Natural killer cell treated with Interleukin-12 subunit alpha and Interleukin-12 subunit beta and Interleukin-15 and Interleukin-18, amount 100 ng/mL, for 72 hours (primary cell): ENCODE results near the gene ETS1. TPM values are rescaled to one million over a fixed set of nuclear protein-coding genes. Genes with fewer than 3 reads are reported as not detected.

Source experiments
- ATAC-seq, 2 donors: fragments of 150-1000 bp; cut with Tn5 transposase in 1 of 2; sonication (Bioruptor Pico), chemical (Tn5 transposase) in 1 of 2; 2 replicates each; pipeline ENCODE4 v1.10.0; 2021
- DNase-seq: peaks from one replicate; pipeline ENCODE4 v3.0.0; 2022; ENCODE audit warnings: low spot score
- H3K27ac Mint-ChIP-seq, 2 donors: 1 replicate in 1 of 2; 2 replicates in 1 of 2; pipeline ENCODE4 v1.8.0; 2022; ENCODE audit warnings: mixed read lengths in 2 of 2, mild to moderate bottlenecking in 1 of 2, moderate library complexity in 1 of 2
- H3K27me3 Mint-ChIP-seq, 2 donors: 1 replicate in 1 of 2; 2 replicates in 1 of 2; pipeline ENCODE4 v1.8.0; 2022; ENCODE audit warnings: mixed read lengths in 2 of 2
- H3K36me3 Mint-ChIP-seq: one replicate; pipeline ENCODE4 v1.8.0; 2022; ENCODE audit warnings: mixed read lengths
- H3K4me1 Mint-ChIP-seq, 2 donors: 1 replicate in 1 of 2; 2 replicates in 1 of 2; pipeline ENCODE4 v1.8.0; 2022; ENCODE audit warnings: low read depth in 2 of 2, mixed read lengths in 2 of 2, mild to moderate bottlenecking in 1 of 2
- H3K4me3 Mint-ChIP-seq: one replicate; pipeline ENCODE4 v1.8.0; 2022; ENCODE audit warnings: mixed read lengths
- H3K9me3 Mint-ChIP-seq: 2 replicates; pipeline ENCODE4 v1.8.0; 2022; ENCODE audit warnings: mixed read lengths
- total RNA-seq, 2 donors: library from RNA; stranded (reverse); gene quantifications; one replicate each; pipeline ENCODE4 v1.2.3, GENCODE V29; 2022

The ETS1 gene
- total RNA-seq, 2 donors from 2014 or later: 521 to 738 TPM

DNA sequence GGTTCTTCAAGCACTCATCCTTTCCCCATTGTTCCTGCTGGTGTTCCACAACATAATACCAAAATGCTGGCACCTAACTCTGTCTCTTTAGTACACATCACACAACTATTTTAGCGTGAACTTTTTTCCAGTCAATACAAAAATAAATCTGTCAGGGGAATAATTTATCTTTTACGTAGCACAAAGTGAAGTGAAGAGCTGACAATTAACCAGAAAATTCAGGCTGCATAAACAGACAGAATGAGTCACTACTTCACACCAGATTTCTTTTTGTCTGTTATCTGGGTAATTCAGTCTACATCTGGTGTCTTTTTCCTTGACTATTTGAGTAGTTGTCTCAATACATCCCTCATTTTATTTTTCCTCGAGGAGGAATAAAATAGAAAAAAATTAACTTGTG is 7.9 kb upstream of the ETS1 start:
- Mint-ChIP-seq H3K4me1 (peaks cover 12 to 17% of the 10 kb centered on the region in 2 donors), H3K36me3 (no peaks in the 10 kb centered on the region), H3K4me3 (no peak overlapping the region), H3K27me3 (peaks cover 0 to 8% of the 10 kb centered on the region in 2 donors), H3K27ac (peak overlapping the region in 1 of 2 donors; percentile 2), H3K9me3 (no peaks in the 10 kb centered on the region)
- ATAC-seq: no peak
- DNase-seq: no peak

DNA sequence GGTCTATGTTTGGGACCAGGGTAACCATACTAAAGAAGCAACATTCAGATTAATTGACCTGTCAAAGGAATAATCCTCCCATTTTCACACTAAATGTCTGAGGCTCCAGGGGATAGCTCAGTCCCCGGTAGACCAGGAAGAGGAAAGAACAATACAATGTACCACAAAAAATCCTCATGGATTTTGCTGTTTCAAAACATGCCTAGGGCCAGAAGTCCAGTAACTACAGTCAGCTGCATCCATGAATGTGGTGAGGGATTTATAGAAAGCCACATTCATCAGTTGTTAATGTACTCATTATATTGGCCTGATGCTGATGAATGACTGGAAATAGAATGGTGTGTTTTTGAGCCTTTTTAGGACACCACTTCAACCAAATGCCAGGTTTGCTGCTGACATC is 6.9 kb upstream of the ETS1 start:
- Mint-ChIP-seq H3K4me3 (no peak overlapping the region), H3K27me3 (peaks cover 0 to 8% of the 10 kb centered on the region in 2 donors), H3K9me3 (no peaks in the 10 kb centered on the region), H3K27ac (no peak overlapping the region), H3K4me1 (peaks cover 12 to 13% of the 10 kb centered on the region in 2 donors), H3K36me3 (no peaks in the 10 kb centered on the region)
- no peak for DNase-seq
- ATAC-seq: no peak

GRCh38 chr11:128593281-128593680 is 5.9 kb upstream of the ETS1 start:
- no peaks in the 10 kb centered on the region for H3K9me3 Mint-ChIP-seq
- no peak for ATAC-seq
- no peak overlapping the region for H3K4me3 Mint-ChIP-seq
- H3K4me1 Mint-ChIP-seq: peaks cover 12 to 13% of the 10 kb centered on the region in 2 donors
- H3K27me3 Mint-ChIP-seq: peaks cover 0 to 8% of the 10 kb centered on the region in 2 donors
- no peak for DNase-seq
- H3K27ac Mint-ChIP-seq: peak overlapping the region in 1 of 2 donors; percentile 3
- no peaks in the 10 kb centered on the region for H3K36me3 Mint-ChIP-seq

GRCh38 chr11:128592454-128592853 is 5.1 kb upstream of the ETS1 start:
- no peaks in the 10 kb centered on the region for H3K9me3 Mint-ChIP-seq
- ATAC-seq (no peak), DNase-seq (no peak)
- H3K4me3 Mint-ChIP-seq: no peak overlapping the region
- peak overlapping the region in 1 of 2 donors; percentile 3 for H3K27ac Mint-ChIP-seq
- no peaks in the 10 kb centered on the region for H3K36me3 Mint-ChIP-seq
- peaks cover 0 to 8% of the 10 kb centered on the region in 2 donors for H3K27me3 Mint-ChIP-seq
- H3K4me1 Mint-ChIP-seq: peaks cover 12 to 13% of the 10 kb centered on the region in 2 donors

- ATAC-seq: no peak
- no peak overlapping the region for H3K4me3 Mint-ChIP-seq
- H3K4me1 Mint-ChIP-seq: peaks cover 11 to 12% of the 10 kb centered on the region in 2 donors
- no peaks in the 10 kb centered on the region for H3K36me3 Mint-ChIP-seq
- H3K27me3 Mint-ChIP-seq: peaks cover 0 to 8% of the 10 kb centered on the region in 2 donors
- no peaks in the 10 kb centered on the region for H3K9me3 Mint-ChIP-seq
- no peak overlapping the region for H3K27ac Mint-ChIP-seq
- DNase-seq: no peak
Observed at GRCh38 chr11:128590587-128590986, 3.2 kb upstream of the ETS1 start.

DNA sequence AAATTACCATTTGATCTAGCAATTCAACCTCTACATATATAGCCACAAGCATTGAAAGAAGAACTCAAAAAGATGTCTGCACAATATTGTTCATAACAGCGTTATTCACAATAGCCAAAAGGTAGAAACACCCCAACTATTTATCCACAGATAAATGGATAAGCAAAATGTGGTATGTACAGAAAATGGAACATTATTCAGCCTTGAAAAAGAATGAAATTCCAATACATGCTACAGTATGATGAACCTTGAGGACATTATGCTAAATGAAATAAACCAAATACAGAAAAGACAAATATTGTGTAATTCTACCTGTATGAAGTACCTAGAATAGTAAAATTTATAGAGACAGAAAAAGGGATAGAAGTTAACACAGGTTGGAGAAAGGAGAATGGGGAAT is 2.6 kb upstream of the ETS1 start:
- DNase-seq (no peak), ATAC-seq (no peak)
- Mint-ChIP-seq H3K4me3 (no peak overlapping the region), H3K4me1 (peaks cover 11 to 12% of the 10 kb centered on the region in 2 donors), H3K36me3 (no peaks in the 10 kb centered on the region), H3K27ac (no peak overlapping the region), H3K27me3 (peaks cover 0 to 8% of the 10 kb centered on the region in 2 donors), H3K9me3 (no peaks in the 10 kb centered on the region)

DNA sequence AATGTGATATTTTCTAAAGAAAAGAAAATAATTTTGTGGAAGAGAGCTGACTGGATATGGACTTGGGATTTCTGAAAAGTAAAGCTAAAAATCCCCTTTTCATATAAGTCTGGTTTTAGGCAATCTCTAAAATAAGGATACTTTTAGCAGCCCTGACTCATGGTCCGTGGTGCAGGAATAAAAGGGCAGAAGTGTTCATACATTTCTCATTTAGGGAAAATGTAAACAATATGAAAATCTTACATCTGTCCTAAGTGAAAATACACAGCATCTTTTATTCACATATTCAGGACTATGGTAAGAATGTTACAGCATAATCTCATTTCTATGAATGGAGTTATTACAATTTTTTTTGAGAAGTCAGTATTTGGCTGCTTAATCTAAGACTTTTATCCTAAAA is 735 bp upstream of the ETS1 start:
- peaks cover 2 to 15% of the 10 kb centered on the region in 2 donors for H3K27me3 Mint-ChIP-seq
- no peaks in the 10 kb centered on the region for H3K36me3 Mint-ChIP-seq
- no peak overlapping the region for H3K4me3 Mint-ChIP-seq
- H3K9me3 Mint-ChIP-seq: no peaks in the 10 kb centered on the region
- H3K4me1 Mint-ChIP-seq: peaks cover 14 to 15% of the 10 kb centered on the region in 2 donors
- H3K27ac Mint-ChIP-seq: no peak overlapping the region
- ATAC-seq (no peak), DNase-seq (no peak)

DNA sequence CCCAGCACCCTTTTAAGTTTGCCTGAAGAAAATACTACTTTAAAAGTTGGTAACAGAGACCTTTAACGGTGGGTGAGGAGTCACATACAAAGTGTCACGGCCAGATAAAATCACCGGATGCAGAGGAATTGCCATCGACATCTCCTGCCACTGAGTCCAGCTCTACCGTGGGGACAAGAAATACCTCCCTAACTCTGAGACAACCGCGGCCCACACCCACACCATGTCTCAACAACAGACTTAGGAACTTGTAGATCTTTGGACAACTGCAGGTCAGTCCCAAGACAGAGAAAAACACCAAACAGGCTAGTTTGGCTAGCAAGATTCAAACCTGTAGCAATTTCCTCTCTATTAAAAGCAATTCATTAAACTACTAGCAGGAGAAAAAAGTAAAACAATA is 669 bp downstream of the ETS1 start:
- Mint-ChIP-seq H3K27ac (peak overlapping the region in 1 of 2 donors; percentile 68), H3K4me3 (no peak overlapping the region), H3K27me3 (peaks cover 2 to 7% of the 10 kb centered on the region in 2 donors), H3K4me1 (peaks cover 18 to 22% of the 10 kb centered on the region in 2 donors), H3K36me3 (no peaks in the 10 kb centered on the region), H3K9me3 (no peaks in the 10 kb centered on the region)
- no peak for DNase-seq
- no peak for ATAC-seq

- H3K4me3 Mint-ChIP-seq: no peak overlapping the region
- no peak for DNase-seq
- no peaks in the 10 kb centered on the region for H3K36me3 Mint-ChIP-seq
- H3K27ac Mint-ChIP-seq: peak overlapping the region in 1 of 2 donors; percentile 78
- no peak for ATAC-seq
- no peaks in the 10 kb centered on the region for H3K9me3 Mint-ChIP-seq
- H3K27me3 Mint-ChIP-seq: peaks cover 2 to 7% of the 10 kb centered on the region in 2 donors
- H3K4me1 Mint-ChIP-seq: peaks cover 23 to 32% of the 10 kb centered on the region in 2 donors
Observed at GRCh38 chr11:128585498-128586238, 1.7 kb downstream of the ETS1 start.

DNA sequence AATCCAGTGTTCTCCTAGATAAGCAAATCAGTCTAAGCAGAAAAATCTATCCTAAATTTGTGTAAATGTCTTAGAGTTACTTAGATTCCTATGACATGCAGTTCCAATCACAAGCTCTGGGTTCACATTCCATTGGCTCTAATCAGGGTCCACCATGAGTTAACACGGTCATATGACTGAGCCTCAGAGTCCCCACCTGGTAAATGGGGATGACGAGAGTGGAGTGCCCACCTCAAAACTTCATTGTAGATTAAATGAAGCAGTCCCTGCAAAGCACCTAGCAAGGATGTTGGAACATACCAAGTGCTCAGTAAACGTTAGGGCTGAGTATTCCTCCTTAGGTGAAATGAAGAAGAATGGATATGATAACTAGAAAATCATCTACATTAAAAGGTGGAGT is 3.1 kb downstream of the ETS1 start:
- no peak for ATAC-seq
- Mint-ChIP-seq H3K4me3 (no peak overlapping the region), H3K4me1 (peaks cover 34 to 44% of the 10 kb centered on the region in 2 donors), H3K9me3 (no peaks in the 10 kb centered on the region), H3K36me3 (no peaks in the 10 kb centered on the region), H3K27me3 (peaks cover 2 to 7% of the 10 kb centered on the region in 2 donors), H3K27ac (peak overlapping the region; percentile 41 to 78)
- no peak for DNase-seq

- H3K27ac Mint-ChIP-seq: peak overlapping the region in 1 of 2 donors; percentile 60
- no peak for DNase-seq
- H3K36me3 Mint-ChIP-seq: no peaks in the 10 kb centered on the region
- no peaks in the 10 kb centered on the region for H3K9me3 Mint-ChIP-seq
- peak in 1 of 2 donors; percentile 11 for ATAC-seq
- H3K4me3 Mint-ChIP-seq: peak overlapping the region; percentile 31
- H3K27me3 Mint-ChIP-seq: peaks cover 2 to 7% of the 10 kb centered on the region in 2 donors
- peaks cover 34 to 44% of the 10 kb centered on the region in 2 donors for H3K4me1 Mint-ChIP-seq
Observed at GRCh38 chr11:128582496-128583366, 4.6 kb downstream of the ETS1 start.

- H3K27me3 Mint-ChIP-seq: peaks cover 4 to 7% of the 10 kb centered on the region in 2 donors
- ATAC-seq: no peak
- peak overlapping the region; percentile 91 to 95 for H3K27ac Mint-ChIP-seq
- H3K9me3 Mint-ChIP-seq: no peaks in the 10 kb centered on the region
- peaks cover 37 to 44% of the 10 kb centered on the region in 2 donors for H3K4me1 Mint-ChIP-seq
- no peak for DNase-seq
- H3K36me3 Mint-ChIP-seq: no peaks in the 10 kb centered on the region
- H3K4me3 Mint-ChIP-seq: no peak overlapping the region
Observed at GRCh38 chr11:128581561-128582272, 5.6 kb downstream of the ETS1 start.

DNA sequence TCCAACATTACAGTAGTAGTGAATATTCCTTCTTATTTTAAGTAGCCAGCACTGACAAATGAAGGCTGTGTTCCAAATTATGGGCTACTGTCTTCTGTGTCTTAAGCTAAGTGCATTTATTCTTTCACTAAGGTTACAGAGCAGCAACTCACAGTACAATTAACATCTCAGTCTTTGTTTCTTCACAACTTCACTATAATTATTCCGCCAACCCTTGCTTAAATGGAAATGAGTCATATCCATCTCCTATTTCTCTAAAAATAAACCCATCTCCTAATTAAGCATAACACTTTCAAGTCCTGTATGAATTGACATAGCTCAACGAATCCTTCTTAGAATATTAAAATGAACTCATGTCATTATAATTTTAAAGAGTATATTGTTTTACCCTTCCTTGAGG is 6.7 kb downstream of the ETS1 start:
- H3K4me1 Mint-ChIP-seq: peaks cover 37 to 44% of the 10 kb centered on the region in 2 donors
- peak overlapping the region; percentile 91 to 95 for H3K27ac Mint-ChIP-seq
- H3K9me3 Mint-ChIP-seq: no peaks in the 10 kb centered on the region
- H3K36me3 Mint-ChIP-seq: no peaks in the 10 kb centered on the region
- peaks cover 4 to 7% of the 10 kb centered on the region in 2 donors for H3K27me3 Mint-ChIP-seq
- peak overlapping the region; percentile 69 for H3K4me3 Mint-ChIP-seq
- peak; percentile 57 to 69 for ATAC-seq
- DNase-seq: no peak
